ENCODE data around the gene TRERF1.

DNA sequence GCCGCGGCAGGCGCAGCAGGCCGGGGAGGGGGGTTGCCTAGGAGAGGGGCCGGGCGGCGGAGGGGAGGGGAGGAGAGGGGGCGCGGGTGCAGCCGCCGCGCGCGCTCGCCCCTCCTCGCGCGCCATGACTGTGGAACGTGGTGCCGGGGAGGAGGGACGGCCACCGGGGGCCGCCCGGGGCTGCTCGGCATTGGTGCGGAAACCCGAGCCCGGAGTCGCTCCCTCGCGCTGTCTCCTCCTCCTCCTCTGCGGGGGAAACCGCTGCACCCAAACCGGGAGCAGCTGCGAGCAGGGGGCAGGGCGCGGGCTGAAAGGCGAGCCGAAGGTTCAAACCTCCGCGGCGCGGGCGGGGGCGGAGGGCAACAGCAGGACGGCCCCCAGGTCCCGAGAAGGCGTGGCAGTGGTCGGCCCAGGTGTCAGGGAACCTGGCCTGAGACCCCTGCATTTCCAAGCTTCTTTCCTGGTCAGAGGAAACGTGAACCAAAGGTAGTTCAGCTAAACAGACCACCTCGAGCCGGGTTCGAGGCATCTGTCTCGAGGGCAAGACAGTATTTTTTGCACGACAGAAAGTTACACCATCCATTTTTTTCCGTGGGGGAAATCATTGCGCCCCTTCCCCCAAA is 1.4 kb upstream of the TRERF1 start:
- TF ChIP-seq, protein P1, sequence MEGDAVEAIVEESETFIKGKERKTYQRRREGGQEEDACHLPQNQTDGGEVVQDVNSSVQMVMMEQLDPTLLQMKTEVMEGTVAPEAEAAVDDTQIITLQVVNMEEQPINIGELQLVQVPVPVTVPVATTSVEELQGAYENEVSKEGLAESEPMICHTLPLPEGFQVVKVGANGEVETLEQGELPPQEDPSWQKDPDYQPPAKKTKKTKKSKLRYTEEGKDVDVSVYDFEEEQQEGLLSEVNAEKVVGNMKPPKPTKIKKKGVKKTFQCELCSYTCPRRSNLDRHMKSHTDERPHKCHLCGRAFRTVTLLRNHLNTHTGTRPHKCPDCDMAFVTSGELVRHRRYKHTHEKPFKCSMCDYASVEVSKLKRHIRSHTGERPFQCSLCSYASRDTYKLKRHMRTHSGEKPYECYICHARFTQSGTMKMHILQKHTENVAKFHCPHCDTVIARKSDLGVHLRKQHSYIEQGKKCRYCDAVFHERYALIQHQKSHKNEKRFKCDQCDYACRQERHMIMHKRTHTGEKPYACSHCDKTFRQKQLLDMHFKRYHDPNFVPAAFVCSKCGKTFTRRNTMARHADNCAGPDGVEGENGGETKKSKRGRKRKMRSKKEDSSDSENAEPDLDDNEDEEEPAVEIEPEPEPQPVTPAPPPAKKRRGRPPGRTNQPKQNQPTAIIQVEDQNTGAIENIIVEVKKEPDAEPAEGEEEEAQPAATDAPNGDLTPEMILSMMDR (IDR thresholded peaks at IDR 0.05) = no peak
- TF ChIP-seq POLR2A (IDR thresholded peaks at IDR 0.05) = peak; percentile 64

Measured in prostate gland (tissue), 2 donors.